Stomach (tissue), 4 donors: Measurements from ENCODE around the gene MRPL43.

ENCODE experiments used
- CTCF ChIP-seq, 7 experiments: fragments of 450-650 bp in 4 of 7; fragments of 200-600 bp in 3 of 7; sonication (generic) in 3 of 7; IDR thresholded peaks; one replicate each; pipeline ENCODE4 v1.5.1; 2016 to 2019; ENCODE audit warnings: antibody characterized with exemption in 7 of 7, control low read depth in 2 of 7, mild to moderate bottlenecking in 1 of 7
- EP300 ChIP-seq: sonication (generic); formaldehyde crosslinking; IDR thresholded peaks from one replicate; pipeline ENCODE4 v1.6.1; 2017; ENCODE audit warnings: antibody characterized with exemption
- POLR2A ChIP-seq, 4 donors: fragments of 450-650 bp; IDR thresholded peaks; one replicate each; pipeline ENCODE4 v1.6.1; 2016; ENCODE audit warnings: antibody characterized with exemption in 4 of 4, control low read depth in 2 of 4, mild to moderate bottlenecking in 1 of 4, moderate library complexity in 1 of 4

GRCh38 chr10:101021239-101021638, 33.9 kb upstream of the MRPL43 start:
- TF ChIP-seq POLR2A (IDR thresholded peaks at IDR 0.05) (no peak), CTCF (IDR thresholded peaks at IDR 0.05) (no peak), EP300 (no peak)
